ENCODE measurements around the gene ATP8B4. TPM values are rescaled to one million over a fixed set of nuclear protein-coding genes. Genes with fewer than 3 reads are reported as not detected.

Gene ATP8B4
- total and polyA plus RNA-seq, 10 donors: 1.7 to 42.8 (median 27.7) TPM

DNA sequence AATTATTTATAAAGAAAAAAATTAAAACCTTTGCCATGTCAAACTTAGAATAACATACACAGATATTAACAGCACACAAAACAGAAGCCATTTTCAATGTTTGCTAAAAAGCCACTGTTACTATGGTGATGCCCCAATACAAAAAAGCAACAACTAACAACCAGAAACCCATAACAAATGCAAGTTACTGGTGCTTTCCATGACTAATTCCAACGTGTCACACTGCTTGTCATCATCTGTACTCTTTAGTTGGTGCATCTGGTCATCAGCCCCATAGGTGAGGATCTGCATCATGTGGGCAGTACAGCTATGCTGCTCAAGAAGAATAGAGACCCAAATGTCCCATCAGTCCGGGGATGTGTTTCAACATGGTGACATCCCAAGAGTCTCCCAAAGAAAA lies 52.8 kb downstream of the ATP8B4 start:
- no peak for DNase-seq
- TF ChIP-seq, protein P1, sequence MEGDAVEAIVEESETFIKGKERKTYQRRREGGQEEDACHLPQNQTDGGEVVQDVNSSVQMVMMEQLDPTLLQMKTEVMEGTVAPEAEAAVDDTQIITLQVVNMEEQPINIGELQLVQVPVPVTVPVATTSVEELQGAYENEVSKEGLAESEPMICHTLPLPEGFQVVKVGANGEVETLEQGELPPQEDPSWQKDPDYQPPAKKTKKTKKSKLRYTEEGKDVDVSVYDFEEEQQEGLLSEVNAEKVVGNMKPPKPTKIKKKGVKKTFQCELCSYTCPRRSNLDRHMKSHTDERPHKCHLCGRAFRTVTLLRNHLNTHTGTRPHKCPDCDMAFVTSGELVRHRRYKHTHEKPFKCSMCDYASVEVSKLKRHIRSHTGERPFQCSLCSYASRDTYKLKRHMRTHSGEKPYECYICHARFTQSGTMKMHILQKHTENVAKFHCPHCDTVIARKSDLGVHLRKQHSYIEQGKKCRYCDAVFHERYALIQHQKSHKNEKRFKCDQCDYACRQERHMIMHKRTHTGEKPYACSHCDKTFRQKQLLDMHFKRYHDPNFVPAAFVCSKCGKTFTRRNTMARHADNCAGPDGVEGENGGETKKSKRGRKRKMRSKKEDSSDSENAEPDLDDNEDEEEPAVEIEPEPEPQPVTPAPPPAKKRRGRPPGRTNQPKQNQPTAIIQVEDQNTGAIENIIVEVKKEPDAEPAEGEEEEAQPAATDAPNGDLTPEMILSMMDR (IDR thresholded peaks at IDR 0.05 in 8 of 11, conservative IDR thresholded peaks at IDR 0.05 in 3 of 11): no peak
- no peak for TF ChIP-seq POLR2A (IDR thresholded peaks at IDR 0.05)
- TF ChIP-seq POLR2AphosphoS5 (IDR thresholded peaks at IDR 0.05): no peak
- Histone ChIP-seq H3K27ac (peak overlapping the region in 1 of 8 donors; percentile 66), H3K27me3 (replicated peaks in 1 of 7) (no peaks in the 10 kb centered on the region), H3K36me3 (no peaks in the 10 kb centered on the region), H3K4me3 (no peak overlapping the region), H3K4me1 (peaks cover 0 to 40% (median 2%) of the 10 kb centered on the region in 6 donors), H3K9me3 (no peaks in the 10 kb centered on the region)
- 49 to 62% (median 52%) methylated on average over 2 of the region's 2 CpGs for WGBS, 5 donors
- intact Hi-C loops (cut with DNase I; ENCODE audit: low total_unique reads): no loop called here

DNA sequence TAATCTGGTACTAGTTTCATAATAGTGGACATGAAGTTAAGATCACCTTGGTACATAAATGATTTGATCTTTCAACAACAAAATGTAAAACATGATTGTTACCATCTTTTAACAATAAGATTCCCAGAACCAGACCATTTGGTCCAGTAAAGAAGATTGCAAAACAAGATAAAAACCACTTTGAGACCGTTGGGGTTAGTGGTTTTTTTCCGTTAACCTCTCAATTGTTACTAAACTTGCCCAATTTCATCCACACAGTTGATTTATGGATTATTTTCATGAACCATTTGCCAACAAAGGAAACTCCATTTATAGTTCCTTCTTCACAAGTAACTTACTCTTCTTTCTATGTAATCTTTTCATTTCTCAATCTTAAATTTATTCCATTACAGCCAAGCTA lies 53.8 kb downstream of the ATP8B4 start:
- no peaks in the 10 kb centered on the region for H3K9me3 ChIP-seq
- H3K4me1 ChIP-seq: peaks cover 0 to 41% (median 4%) of the 10 kb centered on the region in 6 donors
- no peak for DNase-seq
- no peaks in the 10 kb centered on the region for H3K36me3 ChIP-seq
- no peak overlapping the region for H3K4me3 ChIP-seq
- peak overlapping the region in 2 of 8 donors; percentile 41 to 66 for H3K27ac ChIP-seq
- WGBS, 5 donors: 30 to 53% (median 37%) methylated on average over 2 of the region's 2 CpGs
- intact Hi-C loops (cut with DNase I; ENCODE audit: low total_unique reads): no loop called here
- H3K27me3 ChIP-seq (replicated peaks in 1 of 7): no peaks in the 10 kb centered on the region
- TF ChIP-seq, protein P1 (IDR thresholded peaks at IDR 0.05 in 8 of 11, conservative IDR thresholded peaks at IDR 0.05 in 3 of 11): no peak
- TF ChIP-seq POLR2A (IDR thresholded peaks at IDR 0.05): no peak

GRCh38 chr15:50064673-50065072 lies 54.4 kb downstream of the ATP8B4 start:
- intact Hi-C loops (cut with DNase I; ENCODE audit: low total_unique reads): no loop called here
- H3K4me1 ChIP-seq: peaks cover 0 to 47% (median 9%) of the 10 kb centered on the region in 6 donors
- TF ChIP-seq POLR2A (IDR thresholded peaks at IDR 0.05) (no peak), POLR2AphosphoS5 (IDR thresholded peaks at IDR 0.05) (no peak)
- TF ChIP-seq, protein P1 (IDR thresholded peaks at IDR 0.05 in 8 of 11, conservative IDR thresholded peaks at IDR 0.05 in 3 of 11): no peak
- peak overlapping the region in 4 of 8 donors; percentile 35 to 66 (median 44) for H3K27ac ChIP-seq
- whole genome bisulfite sequencing, 5 donors: 36 to 55% (median 37%) methylated on average over 4 of the region's 4 CpGs
- H3K27me3 ChIP-seq (replicated peaks in 1 of 7): no peaks in the 10 kb centered on the region
- no peak for DNase-seq
- H3K36me3 ChIP-seq: no peaks in the 10 kb centered on the region
- H3K4me3 ChIP-seq: no peak overlapping the region
- no peaks in the 10 kb centered on the region for H3K9me3 ChIP-seq

GRCh38 chr15:50063226-50063625 lies 55.8 kb downstream of the ATP8B4 start:
- 83 to 93% (median 87%) methylated on average over 2 of the region's 2 CpGs for WGBS, 5 donors
- TF ChIP-seq POLR2AphosphoS5 (IDR thresholded peaks at IDR 0.05) (no peak), POLR2A (IDR thresholded peaks at IDR 0.05) (no peak)
- TF ChIP-seq, protein P1 (IDR thresholded peaks at IDR 0.05 in 8 of 11, conservative IDR thresholded peaks at IDR 0.05 in 3 of 11): no peak
- no peaks in the 10 kb centered on the region for H3K27me3 ChIP-seq (replicated peaks in 1 of 7)
- H3K9me3 ChIP-seq: no peaks in the 10 kb centered on the region
- H3K4me1 ChIP-seq: peaks cover 0 to 52% (median 11%) of the 10 kb centered on the region in 6 donors
- no peak overlapping the region for H3K27ac ChIP-seq
- no peaks in the 10 kb centered on the region for H3K36me3 ChIP-seq
- no peak for DNase-seq
- intact Hi-C loops (cut with DNase I; ENCODE audit: low total_unique reads): no loop called here
- H3K4me3 ChIP-seq: no peak overlapping the region

All from spleen (tissue), 11 donors.